ENCODE results near the gene CTNNA3. TPM values are rescaled to one million over a fixed set of nuclear protein-coding genes. Genes with fewer than 3 reads are reported as not detected.

CTNNA3 gene
- total RNA-seq, 1 donor from 2014 or later = 3.3 TPM

DNA sequence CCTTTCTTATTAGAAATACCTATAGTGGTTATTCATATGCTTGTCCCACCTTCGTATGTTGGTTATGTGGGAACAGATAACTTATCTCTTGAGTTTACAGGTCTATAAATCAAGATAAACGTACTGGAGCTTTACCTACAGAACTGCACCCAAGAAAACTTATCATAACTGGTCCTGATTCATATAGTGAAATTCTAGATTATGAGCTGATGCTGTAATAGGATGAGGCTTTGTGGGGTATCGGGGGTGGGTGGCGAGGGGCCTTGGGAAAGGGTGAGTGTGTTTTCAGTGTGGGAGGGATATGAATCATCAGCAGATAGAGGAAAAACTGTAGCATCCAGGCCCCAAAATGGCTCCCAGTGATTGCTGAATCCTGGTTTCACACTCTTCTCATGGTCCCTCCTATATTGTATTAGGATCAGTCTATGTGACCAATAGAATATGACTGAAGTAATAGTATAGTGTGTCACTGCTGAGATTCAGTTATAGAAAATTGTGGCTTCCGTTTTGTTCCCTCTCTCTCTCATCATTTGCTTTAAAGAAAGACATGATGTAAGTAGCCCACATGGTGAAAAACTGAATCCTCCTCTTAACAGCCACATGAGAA lies 1476.9 kb downstream of the CTNNA3 start:
- H3K27ac Mint-ChIP-seq (ENCODE audit: unreplicated experiment) = no peak overlapping the region
- H3K36me3 Mint-ChIP-seq (ENCODE audit: unreplicated experiment) = no peaks in the 10 kb centered on the region
- H3K9me3 Mint-ChIP-seq (ENCODE audit: unreplicated experiment) = no peaks in the 10 kb centered on the region
- no peaks in the 10 kb centered on the region for H3K4me1 Mint-ChIP-seq (ENCODE audit: low read depth, unreplicated experiment)
- TF ChIP-seq, protein P1, sequence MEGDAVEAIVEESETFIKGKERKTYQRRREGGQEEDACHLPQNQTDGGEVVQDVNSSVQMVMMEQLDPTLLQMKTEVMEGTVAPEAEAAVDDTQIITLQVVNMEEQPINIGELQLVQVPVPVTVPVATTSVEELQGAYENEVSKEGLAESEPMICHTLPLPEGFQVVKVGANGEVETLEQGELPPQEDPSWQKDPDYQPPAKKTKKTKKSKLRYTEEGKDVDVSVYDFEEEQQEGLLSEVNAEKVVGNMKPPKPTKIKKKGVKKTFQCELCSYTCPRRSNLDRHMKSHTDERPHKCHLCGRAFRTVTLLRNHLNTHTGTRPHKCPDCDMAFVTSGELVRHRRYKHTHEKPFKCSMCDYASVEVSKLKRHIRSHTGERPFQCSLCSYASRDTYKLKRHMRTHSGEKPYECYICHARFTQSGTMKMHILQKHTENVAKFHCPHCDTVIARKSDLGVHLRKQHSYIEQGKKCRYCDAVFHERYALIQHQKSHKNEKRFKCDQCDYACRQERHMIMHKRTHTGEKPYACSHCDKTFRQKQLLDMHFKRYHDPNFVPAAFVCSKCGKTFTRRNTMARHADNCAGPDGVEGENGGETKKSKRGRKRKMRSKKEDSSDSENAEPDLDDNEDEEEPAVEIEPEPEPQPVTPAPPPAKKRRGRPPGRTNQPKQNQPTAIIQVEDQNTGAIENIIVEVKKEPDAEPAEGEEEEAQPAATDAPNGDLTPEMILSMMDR (IDR thresholded peaks at IDR 0.05; ENCODE audit: partially characterized antibody, unreplicated experiment) = no peak
- no peaks in the 10 kb centered on the region for H3K27me3 Mint-ChIP-seq (ENCODE audit: unreplicated experiment)
- DNase-seq = no peak
- no peak overlapping the region for H3K4me3 Mint-ChIP-seq (ENCODE audit: unreplicated experiment)

DNA sequence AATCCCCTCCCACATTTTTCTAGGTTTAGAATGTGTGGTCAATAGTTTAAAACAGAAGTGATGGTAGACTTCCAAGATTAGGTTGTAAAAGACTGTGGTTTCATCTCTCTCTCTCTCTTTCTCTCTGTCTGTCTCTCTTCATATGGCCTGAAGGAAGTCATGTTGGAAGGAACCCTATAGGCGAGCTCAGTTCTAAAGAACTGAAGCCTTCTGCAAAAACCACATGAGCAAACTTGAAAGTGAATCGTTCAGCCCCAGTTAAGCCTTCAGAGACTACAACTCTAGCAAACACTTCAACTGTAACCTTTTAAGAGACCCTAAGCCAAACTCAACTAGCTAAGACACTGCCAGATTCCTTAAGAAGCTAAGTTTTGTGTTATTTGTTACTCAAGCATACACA lies 1477.7 kb downstream of the CTNNA3 start:
- Mint-ChIP-seq H3K27ac (ENCODE audit: unreplicated experiment) (no peak overlapping the region), H3K4me3 (ENCODE audit: unreplicated experiment) (no peak overlapping the region), H3K36me3 (ENCODE audit: unreplicated experiment) (no peaks in the 10 kb centered on the region), H3K4me1 (ENCODE audit: low read depth, unreplicated experiment) (no peaks in the 10 kb centered on the region), H3K9me3 (ENCODE audit: unreplicated experiment) (no peaks in the 10 kb centered on the region), H3K27me3 (ENCODE audit: unreplicated experiment) (no peaks in the 10 kb centered on the region)
- no peak for DNase-seq
- TF ChIP-seq, protein P1 (IDR thresholded peaks at IDR 0.05; ENCODE audit: partially characterized antibody, unreplicated experiment) = no peak

DNA sequence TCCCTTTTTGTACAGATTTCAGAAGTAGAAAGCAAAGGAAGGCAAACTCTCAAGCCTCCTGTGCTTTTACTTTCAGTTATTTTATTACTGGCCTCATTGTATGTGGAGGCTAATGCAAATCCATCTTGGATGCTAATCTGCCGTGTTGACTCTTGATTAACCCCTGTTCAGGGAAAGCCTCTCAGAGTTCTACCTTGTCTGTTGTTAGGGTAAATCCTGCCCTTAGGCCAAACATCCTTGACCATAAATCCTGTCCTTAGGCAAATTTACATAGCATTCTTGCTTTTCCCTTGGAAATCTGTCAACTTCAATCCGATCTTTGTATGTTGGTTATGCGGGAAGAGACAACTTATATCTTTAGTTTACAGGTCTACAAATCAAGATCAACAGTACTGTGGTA lies 1480.1 kb downstream of the CTNNA3 start:
- Mint-ChIP-seq H3K27me3 (ENCODE audit: unreplicated experiment) (no peaks in the 10 kb centered on the region), H3K9me3 (ENCODE audit: unreplicated experiment) (no peaks in the 10 kb centered on the region), H3K4me1 (ENCODE audit: low read depth, unreplicated experiment) (no peaks in the 10 kb centered on the region), H3K27ac (ENCODE audit: unreplicated experiment) (no peak overlapping the region), H3K4me3 (ENCODE audit: unreplicated experiment) (no peak overlapping the region), H3K36me3 (ENCODE audit: unreplicated experiment) (no peaks in the 10 kb centered on the region)
- TF ChIP-seq, protein P1 (IDR thresholded peaks at IDR 0.05; ENCODE audit: partially characterized antibody, unreplicated experiment) = no peak
- DNase-seq = no peak

DNA sequence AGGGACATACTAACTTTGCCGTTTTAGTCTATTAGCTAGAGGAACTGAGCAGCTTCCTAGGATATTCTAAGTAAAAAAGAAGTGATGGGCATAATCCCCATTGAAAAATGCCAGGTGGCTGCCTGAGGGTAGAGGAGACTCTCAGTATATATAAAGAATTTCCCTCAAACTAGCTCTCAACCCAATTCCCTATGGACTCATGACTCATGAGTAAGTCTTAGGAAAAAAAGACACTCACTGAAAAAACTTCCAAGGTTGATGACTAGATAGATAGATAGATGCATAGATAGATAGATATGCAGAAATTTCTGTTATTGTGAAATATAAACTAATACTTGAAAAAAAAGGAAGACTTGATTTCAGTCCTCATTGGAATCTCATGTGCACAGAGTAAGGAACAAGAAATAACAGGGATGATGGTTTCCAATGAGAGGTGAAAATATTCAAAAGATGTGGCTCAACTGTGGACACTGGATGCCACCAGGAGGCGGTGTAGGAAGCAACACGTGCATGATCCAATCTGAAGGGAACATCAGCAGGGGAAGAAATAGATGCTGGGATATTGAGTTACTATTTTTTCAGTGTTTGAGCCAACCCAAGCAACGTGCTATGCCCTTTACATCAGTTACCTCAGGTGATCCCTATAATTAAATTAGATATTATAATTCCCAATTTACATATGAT lies 1481.1 kb downstream of the CTNNA3 start:
- no peaks in the 10 kb centered on the region for H3K9me3 Mint-ChIP-seq (ENCODE audit: unreplicated experiment)
- TF ChIP-seq, protein P1 (IDR thresholded peaks at IDR 0.05; ENCODE audit: partially characterized antibody, unreplicated experiment) = no peak
- no peak overlapping the region for H3K27ac Mint-ChIP-seq (ENCODE audit: unreplicated experiment)
- DNase-seq = no peak
- H3K27me3 Mint-ChIP-seq (ENCODE audit: unreplicated experiment) = no peaks in the 10 kb centered on the region
- no peaks in the 10 kb centered on the region for H3K36me3 Mint-ChIP-seq (ENCODE audit: unreplicated experiment)
- H3K4me1 Mint-ChIP-seq (ENCODE audit: low read depth, unreplicated experiment) = no peaks in the 10 kb centered on the region
- H3K4me3 Mint-ChIP-seq (ENCODE audit: unreplicated experiment) = no peak overlapping the region

DNA sequence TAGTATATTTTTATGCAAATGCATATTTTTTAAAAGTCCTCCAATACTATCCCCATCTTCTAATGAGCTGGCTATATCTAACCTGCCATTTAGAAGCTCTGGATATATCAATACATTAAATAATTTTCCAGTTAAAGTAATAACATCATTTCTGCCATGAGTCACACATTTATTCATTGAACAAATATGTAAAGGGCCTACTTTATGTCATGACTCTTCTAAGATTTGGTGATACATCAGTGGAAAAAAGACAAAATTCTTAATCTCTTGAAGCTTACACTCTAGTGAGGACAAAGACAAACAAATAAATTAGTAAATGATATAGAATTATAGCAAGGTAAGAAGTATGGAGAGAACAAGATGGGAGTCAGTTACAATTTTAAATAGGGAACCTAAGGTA lies 1487.0 kb downstream of the CTNNA3 start:
- Mint-ChIP-seq H3K36me3 (ENCODE audit: unreplicated experiment) (no peaks in the 10 kb centered on the region), H3K4me3 (ENCODE audit: unreplicated experiment) (no peak overlapping the region), H3K9me3 (ENCODE audit: unreplicated experiment) (no peaks in the 10 kb centered on the region), H3K27ac (ENCODE audit: unreplicated experiment) (no peak overlapping the region), H3K27me3 (ENCODE audit: unreplicated experiment) (no peaks in the 10 kb centered on the region), H3K4me1 (ENCODE audit: low read depth, unreplicated experiment) (no peaks in the 10 kb centered on the region)
- no peak for DNase-seq
- TF ChIP-seq, protein P1 (IDR thresholded peaks at IDR 0.05; ENCODE audit: partially characterized antibody, unreplicated experiment) = no peak
